Measurements from ENCODE around the gene F12. TPM values are rescaled to one million over a fixed set of nuclear protein-coding genes. Genes with fewer than 3 reads are reported as not detected.

Gene F12
- 13.6 and 16.5 TPM in 2 replicates for total RNA-seq (2022)
- percentile 27 among the genes with signal in this experiment for Bru-seq, nascent RNA
- percentile 39 among the genes with signal in this experiment for BruChase-seq, experiment 1, labeled RNA remaining after a 6-hour chase
- BruChase-seq, experiment 2, labeled RNA remaining after a 2-hour chase = percentile 28 among the genes with signal in this experiment
- long read RNA-seq, transcript F12-205 (4 exons, 1,573 nt) = major isoform, 7 of 49 reads
- long read RNA-seq, partial matches to known transcripts = 36 of 49 reads
- long read RNA-seq, other reads (novel, unspliced or antisense) = 2 of 49 reads

DNA sequence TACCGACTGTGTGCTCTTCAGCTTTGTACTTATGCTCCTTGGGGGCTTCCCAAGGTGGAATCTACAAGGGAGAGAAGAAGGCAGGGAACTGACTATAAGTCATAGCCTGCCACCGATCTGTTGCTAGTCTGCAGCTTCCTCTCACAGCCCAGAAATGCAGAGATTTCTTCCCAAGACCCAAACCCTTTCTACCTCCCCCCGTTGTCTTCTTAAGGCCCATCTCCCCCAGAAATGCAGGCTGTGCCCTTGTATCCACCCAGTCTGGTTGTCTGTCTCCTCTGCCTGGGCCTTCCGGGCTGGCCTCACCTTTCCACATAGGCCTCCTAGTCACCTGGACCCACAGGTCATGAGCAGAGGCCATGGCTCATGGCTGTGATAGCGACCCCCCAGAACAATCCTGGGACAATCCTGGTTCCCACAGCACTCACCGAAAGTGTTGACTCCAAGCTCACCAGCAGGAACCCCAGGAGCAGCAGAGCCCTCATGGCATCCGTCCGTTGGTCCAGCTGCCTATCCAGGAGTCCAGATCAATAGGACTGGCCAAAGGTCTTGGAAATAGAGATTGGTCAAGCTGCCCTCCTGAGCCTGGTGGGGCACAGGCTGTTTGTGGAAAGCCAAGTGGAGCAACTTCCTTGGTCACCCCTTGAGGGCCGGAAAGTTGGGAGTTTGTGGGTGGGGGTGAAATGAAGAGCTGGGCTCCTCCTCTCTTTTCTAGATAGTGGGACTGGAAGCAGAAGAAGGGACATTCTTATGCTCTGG lies at the start of gene F12:
Gene F12 (minus strand): TSS at position 522 of the 759 bp plus-strand sequence. CDS start 37 bp downstream, at position 485.
- CTCF ChIA-PET = interaction anchor here (0.6 to 8.5 kb wide), 15 partner anchors 17 to 340 kb away, joined by 3 to 134 read pairs (median 4); partner anchors contain the start of genes GRK6 and PDLIM7

DNA sequence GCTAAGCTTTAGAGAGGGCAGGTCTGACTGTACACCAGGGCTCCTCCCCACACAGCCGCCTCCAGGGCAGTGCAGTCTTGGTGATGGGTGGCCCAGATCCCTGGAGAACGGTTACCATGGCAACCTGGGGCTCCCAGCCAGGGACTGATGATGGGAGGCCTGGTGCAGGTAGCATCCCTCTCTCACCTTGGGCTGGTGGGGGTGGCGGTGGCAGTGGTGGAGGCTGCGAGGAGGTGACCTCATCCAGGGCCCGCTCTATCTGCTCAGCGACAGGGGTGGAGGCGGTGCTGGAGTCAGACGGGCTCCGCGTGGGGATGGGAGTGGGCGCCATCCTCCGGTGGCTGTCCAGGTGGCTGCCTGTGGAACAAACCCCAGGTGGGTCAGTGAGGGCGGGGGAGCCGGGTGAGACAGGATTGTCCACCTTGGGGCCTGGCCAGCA lies 49.6 kb upstream of the F12 start:
- no peaks in the 10 kb centered on the region for H3K9me3 Mint-ChIP-seq (ENCODE audit: unreplicated experiment)
- H3K4me1 Mint-ChIP-seq (ENCODE audit: insufficient read depth, unreplicated experiment) = peaks cover 3% of the 10 kb centered on the region
- DNase-seq (ENCODE audit: unreplicated experiment) = no peak
- TF ChIP-seq, protein P1, sequence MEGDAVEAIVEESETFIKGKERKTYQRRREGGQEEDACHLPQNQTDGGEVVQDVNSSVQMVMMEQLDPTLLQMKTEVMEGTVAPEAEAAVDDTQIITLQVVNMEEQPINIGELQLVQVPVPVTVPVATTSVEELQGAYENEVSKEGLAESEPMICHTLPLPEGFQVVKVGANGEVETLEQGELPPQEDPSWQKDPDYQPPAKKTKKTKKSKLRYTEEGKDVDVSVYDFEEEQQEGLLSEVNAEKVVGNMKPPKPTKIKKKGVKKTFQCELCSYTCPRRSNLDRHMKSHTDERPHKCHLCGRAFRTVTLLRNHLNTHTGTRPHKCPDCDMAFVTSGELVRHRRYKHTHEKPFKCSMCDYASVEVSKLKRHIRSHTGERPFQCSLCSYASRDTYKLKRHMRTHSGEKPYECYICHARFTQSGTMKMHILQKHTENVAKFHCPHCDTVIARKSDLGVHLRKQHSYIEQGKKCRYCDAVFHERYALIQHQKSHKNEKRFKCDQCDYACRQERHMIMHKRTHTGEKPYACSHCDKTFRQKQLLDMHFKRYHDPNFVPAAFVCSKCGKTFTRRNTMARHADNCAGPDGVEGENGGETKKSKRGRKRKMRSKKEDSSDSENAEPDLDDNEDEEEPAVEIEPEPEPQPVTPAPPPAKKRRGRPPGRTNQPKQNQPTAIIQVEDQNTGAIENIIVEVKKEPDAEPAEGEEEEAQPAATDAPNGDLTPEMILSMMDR (IDR thresholded peaks at IDR 0.05; ENCODE audit: unreplicated experiment) = no peak
- no peak overlapping the region for H3K27ac Mint-ChIP-seq (ENCODE audit: low read depth, unreplicated experiment)
- ChIA-PET CTCF (interaction anchor here (1.3 to 15.3 kb wide), 4 partner anchors 19 to 69 kb away, joined by 3 to 209 read pairs (median 6); no protein-coding TSS in a partner anchor), POLR2A (interaction anchor here (0.6 to 1.4 kb wide), 3 partner anchors 11 to 55 kb away, joined by 4 read pairs; no protein-coding TSS in a partner anchor)
- no peaks in the 10 kb centered on the region for H3K27me3 Mint-ChIP-seq (ENCODE audit: insufficient read depth, unreplicated experiment)
- intact Hi-C loops (cut with micrococcal nuclease) = no loop called here
- no TSS peak for BruUV-seq (replicated peaks)
- peaks cover 29% of the 10 kb centered on the region for H3K36me3 Mint-ChIP-seq (ENCODE audit: insufficient read depth, unreplicated experiment)
- no peak overlapping the region for H3K4me3 Mint-ChIP-seq (ENCODE audit: unreplicated experiment)

More for the DNA sequence above, at the start of gene F12:
- no peak for DNase-seq (ENCODE audit: unreplicated experiment)
- no peak within 1 kb of the TSS for H3K27ac Mint-ChIP-seq (ENCODE audit: low read depth, unreplicated experiment)
- intact Hi-C loops (cut with micrococcal nuclease) = no loop called here
- H3K4me1 Mint-ChIP-seq (ENCODE audit: insufficient read depth, unreplicated experiment) = peaks cover 11% of the 10 kb centered on the region
- BruUV-seq (replicated peaks) = no TSS peak
- H3K4me3 Mint-ChIP-seq (ENCODE audit: unreplicated experiment) = no peak within 1 kb of the TSS
- TF ChIP-seq, protein P1 (IDR thresholded peaks at IDR 0.05; ENCODE audit: unreplicated experiment) = no peak
- POLR2A ChIA-PET = interaction anchor here (0.8 to 1.9 kb wide), 3 partner anchors 17 to 87 kb away, joined by 3 to 13 read pairs (median 4); partner anchors contain the start of genes GRK6 and PRR7
- H3K9me3 Mint-ChIP-seq (ENCODE audit: unreplicated experiment) = no peaks in the 10 kb centered on the region
- H3K27me3 Mint-ChIP-seq (ENCODE audit: insufficient read depth, unreplicated experiment) = no peaks in the 10 kb centered on the region
- H3K36me3 Mint-ChIP-seq (ENCODE audit: insufficient read depth, unreplicated experiment) = peaks cover 15% of the 10 kb centered on the region

DNA sequence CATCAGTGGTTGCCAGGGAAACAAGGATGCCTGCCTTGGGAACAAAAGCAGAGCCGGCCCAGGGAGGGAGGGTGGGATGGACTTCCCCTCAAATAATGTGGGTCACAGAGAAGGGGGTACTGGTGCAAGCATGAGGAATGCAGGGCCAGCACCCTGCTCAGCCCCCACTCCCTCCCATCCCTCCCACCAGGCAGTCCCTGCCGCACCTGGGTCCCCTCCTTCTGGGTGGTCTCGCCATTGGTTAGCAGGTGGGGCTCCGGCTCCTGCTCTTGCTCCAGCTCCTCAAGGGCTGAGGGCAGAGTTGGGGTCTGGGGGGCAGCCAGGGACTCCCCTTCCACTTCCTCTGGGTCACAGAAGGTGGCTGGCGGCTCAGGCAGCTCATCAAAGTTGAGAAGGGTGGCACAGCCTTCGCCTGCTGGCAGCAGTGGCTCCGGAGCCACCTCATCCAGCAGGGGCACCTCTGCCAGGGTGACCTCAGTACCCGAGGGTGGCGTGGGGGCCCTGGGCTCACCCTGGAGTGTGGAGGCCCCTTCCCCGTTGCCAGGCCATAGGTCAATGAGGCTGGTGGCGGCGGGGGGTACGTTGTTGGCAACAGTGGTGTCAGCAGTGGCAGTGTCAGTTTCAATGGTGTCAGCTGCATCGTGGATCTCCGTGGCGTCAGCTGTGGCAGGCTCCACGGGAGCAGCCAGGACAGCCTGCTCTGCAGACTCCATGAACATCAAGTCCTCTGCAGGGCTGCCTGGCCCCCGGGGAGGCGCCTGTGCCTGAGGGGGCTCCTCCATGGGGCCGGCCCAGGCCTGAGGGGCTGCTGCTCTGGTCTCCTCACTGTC lies 48.7 kb upstream of the F12 start:
- Mint-ChIP-seq H3K36me3 (ENCODE audit: insufficient read depth, unreplicated experiment) (peaks cover 35% of the 10 kb centered on the region), H3K27ac (ENCODE audit: low read depth, unreplicated experiment) (no peak overlapping the region), H3K27me3 (ENCODE audit: insufficient read depth, unreplicated experiment) (no peaks in the 10 kb centered on the region), H3K4me1 (ENCODE audit: insufficient read depth, unreplicated experiment) (peaks cover 6% of the 10 kb centered on the region), H3K4me3 (ENCODE audit: unreplicated experiment) (no peak overlapping the region), H3K9me3 (ENCODE audit: unreplicated experiment) (no peaks in the 10 kb centered on the region)
- BruUV-seq (replicated peaks) = no TSS peak
- intact Hi-C loops (cut with micrococcal nuclease) = no loop called here
- CTCF ChIA-PET = interaction anchor here (0.5 to 15.3 kb wide), 20 partner anchors 7 to 347 kb away, joined by 3 to 277 read pairs (median 5); partner anchors contain the start of genes PFN3 and PRR7
- POLR2A ChIA-PET = interaction anchor here (0.7 to 12.7 kb wide), 6 partner anchors 12 to 68 kb away, joined by 3 to 202 read pairs (median 6); partner anchors contain the start of genes PDLIM7, PFN3 and PRR7
- TF ChIP-seq, protein P1 (IDR thresholded peaks at IDR 0.05; ENCODE audit: unreplicated experiment) = no peak
- no peak for DNase-seq (ENCODE audit: unreplicated experiment)
